PC-9 (cell line): ENCODE data around the gene C3orf70.

ENCODE experiments used
- EZH2 ChIP-seq: fragments of 200-600 bp; sonication (generic); IDR thresholded peaks from 2 replicates; pipeline ENCODE4 v1.8.0; 2017; ENCODE audit warnings: antibody characterized with exemption, low read depth
- TF ChIP-seq, protein P1 (sequence below): fragments of 200-600 bp; sonication (generic); conservative IDR thresholded peaks from 2 replicates; pipeline ENCODE4 v1.6.1; 2017; ENCODE audit warnings: mixed run types, antibody characterized with exemption, mild to moderate bottlenecking, moderate library complexity

- TF ChIP-seq, protein P1, sequence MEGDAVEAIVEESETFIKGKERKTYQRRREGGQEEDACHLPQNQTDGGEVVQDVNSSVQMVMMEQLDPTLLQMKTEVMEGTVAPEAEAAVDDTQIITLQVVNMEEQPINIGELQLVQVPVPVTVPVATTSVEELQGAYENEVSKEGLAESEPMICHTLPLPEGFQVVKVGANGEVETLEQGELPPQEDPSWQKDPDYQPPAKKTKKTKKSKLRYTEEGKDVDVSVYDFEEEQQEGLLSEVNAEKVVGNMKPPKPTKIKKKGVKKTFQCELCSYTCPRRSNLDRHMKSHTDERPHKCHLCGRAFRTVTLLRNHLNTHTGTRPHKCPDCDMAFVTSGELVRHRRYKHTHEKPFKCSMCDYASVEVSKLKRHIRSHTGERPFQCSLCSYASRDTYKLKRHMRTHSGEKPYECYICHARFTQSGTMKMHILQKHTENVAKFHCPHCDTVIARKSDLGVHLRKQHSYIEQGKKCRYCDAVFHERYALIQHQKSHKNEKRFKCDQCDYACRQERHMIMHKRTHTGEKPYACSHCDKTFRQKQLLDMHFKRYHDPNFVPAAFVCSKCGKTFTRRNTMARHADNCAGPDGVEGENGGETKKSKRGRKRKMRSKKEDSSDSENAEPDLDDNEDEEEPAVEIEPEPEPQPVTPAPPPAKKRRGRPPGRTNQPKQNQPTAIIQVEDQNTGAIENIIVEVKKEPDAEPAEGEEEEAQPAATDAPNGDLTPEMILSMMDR: no peak
- no peak for TF ChIP-seq EZH2
Measured at GRCh38 chr3:185041540-185041939, 111.3 kb downstream of the C3orf70 start.
